NCI-H1092 (cell line): ENCODE results near the gene ERFL.

Experiments
- DNase-seq: peaks from one replicate; lab custom pipeline; 2025; lab: John Stamatoyannopoulos, UW

The ERFL gene

DNA sequence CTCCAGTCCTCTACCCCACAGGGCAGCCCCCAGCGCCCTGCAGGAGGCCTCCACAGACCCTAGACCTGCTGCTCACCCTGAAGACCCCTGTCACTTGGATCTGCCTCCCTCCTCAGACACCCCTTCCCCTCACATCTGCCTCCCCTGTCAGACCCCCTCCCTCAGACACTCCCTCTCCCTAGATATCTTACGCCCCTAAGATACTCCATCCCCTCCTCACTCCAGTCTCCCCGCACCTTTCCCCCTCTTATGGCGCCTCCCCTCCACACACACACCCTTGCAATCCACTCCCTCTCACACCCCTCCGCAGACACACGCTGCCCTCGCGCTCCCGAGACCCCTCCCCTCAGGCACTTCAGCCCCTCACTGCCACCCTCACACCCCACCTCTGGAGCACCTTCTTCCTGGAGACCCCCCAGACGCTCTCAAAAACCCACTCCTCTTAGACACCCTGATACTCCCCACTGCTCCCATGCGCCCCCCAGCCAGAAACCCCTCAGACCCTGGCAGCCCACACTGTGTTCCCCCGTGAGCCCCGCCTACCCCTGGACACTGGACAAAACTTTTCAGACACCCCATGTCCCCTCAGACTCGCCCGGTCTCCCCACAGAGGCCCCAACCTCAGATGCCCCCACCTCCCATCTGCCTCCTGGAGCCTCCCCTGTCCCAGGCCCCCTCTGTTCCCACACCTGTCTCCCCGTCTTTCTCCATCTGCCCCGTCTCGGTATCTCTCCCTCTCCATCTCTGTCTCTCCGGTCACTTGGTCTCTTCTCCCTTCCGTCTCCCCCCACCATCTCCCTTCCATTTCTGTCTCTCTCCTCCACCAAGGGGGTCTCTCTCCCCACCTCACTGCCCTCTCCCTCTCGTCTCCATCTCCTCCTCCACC, 14.5 kb downstream of the ERFL start:
- DNase-seq: no peak

- DNase-seq: no peak
Measured at GRCh38 chr19:41912899-41913537, 15.2 kb downstream of the ERFL start.

DNA sequence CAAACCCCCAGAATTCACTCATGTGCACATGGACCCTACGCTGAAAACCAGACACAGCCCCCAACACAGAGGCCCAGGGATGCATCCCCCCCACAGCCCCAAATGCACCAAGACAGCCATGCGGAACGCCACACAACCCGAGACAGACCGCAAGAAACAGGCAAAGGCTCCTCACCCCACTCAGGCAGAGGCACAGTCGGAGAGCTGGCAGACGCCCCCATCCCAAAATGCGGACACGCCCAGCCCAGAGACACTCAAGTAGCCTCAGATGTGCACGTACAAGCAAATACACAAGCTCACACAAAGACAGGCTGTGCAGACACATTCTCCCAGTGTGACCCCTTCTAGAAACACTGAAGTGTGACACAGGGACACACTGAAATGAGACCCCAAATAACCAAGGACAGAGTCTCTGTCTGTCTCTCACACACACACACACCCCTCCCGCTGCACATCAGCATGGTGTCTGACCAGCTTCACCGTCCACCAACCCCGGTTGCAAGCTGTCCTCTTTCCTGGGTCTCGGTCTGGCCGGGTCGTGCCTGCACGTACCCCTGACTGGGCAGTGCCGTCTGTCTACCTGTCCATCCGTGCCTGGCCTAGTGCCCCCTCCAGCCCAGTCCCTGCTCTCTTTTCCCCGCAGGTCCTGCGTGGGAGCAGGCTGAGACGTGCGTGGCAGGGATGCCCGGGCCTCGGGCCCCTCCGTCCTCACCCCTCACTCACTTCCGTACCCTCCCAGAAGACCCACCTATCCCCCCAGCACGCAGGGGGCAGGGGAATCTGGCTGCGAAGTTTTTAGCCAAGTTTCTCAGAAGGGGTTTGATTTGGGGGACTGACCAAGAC, 16.1 kb downstream of the ERFL start:
- DNase-seq: no peak

GRCh38 chr19:41910992-41911888, 17.0 kb downstream of the ERFL start:
- no peak for DNase-seq

- no peak for DNase-seq
Measured at GRCh38 chr19:41910240-41910991, 17.8 kb downstream of the ERFL start.

DNA sequence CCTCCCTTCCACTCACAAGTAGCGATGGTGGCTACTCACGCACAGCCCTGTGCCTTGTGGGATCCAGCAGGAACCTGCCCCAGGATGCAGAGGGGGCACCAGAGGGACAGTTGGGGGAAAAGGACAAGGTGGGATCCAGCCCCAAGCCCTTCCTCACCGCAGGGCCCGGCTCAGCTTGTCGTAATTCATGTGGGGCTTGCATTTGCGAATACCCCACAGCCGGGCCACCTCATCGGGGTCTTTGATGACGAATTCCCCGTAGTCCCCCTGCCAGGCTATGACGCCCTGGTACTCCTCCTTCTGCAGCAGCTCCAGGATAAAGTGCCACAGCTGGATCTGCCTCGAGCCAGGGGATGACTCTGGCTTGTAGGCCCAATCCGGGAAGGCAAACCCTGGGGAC, 18.5 kb downstream of the ERFL start:
- no peak for DNase-seq

DNA sequence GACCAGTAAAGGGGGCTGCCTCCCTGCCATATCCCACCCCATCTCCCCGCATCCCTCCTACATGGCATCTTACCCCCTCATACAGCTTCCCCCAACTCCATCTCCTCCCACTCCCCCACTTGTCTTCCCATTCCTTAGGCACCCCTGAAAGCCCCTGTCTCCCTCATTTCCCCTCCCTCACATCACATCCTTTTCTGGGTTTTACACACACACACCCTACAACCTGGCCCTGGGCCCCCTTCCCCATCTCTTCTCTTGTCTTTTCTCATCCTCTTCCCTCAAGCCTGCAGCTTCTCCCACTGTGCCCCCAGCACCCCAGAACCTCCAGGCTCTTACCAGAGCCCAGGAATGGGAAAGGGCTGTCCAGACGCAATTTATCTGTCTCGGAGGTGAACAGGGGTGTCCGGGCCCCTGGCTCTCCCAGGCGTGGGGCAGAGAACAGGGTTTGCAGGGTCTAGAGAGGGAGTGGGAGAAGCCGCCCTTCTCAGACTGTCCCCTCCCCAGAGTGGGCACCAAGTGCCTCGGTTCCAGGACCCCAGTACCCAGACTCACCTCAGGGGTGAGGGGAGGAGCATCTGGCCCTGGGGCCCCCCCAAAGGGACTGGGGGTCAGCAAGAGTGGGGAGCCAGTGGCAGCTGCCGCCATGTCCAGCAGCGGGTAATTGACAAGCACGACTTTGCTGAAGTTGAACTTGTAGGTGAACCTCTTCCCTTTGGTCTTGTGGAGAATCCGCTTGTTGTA, 19.4 kb downstream of the ERFL start:
- DNase-seq: no peak

- no peak for DNase-seq
Measured at GRCh38 chr19:41907994-41908615, 20.1 kb downstream of the ERFL start.

DNA sequence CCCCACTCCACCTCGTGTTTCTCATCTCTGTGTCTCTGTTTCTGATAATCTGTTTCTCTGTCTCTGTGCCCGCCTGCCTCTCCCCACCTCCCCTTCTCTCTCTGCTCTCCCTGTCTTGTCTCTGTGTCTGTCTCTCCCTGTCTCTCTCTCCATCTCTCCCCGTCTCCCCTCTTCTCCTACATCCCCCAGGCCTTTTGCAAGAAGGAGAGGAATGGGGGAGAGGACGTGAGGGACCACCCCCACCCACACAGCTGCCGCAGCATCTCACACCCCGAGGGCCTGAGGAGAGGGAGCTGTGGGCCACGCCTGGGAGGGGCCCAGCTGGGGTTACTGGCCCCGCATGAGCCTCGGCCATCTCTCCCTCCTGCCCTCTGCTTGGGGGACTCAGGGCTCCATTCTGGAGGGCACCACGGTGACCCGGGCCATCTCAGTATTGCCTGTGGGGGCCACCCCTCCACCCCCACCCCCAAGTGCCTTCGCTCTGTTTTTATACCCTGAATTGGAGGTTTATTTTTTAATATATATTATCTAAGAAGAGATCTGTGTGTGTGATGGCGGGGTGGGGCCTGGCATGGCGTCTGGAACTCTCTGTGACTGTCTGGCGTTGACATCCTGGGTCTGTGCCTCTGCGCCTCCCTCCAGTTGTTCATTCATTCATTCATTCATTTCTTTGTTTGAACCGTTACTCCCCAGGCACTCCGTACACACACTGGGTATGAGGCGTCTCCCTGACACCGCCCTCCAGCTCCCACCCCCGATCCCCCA, 21.2 kb downstream of the ERFL start:
- DNase-seq: no peak

GRCh38 chr19:41906271-41906670, 22.0 kb downstream of the ERFL start:
- DNase-seq: no peak

DNA sequence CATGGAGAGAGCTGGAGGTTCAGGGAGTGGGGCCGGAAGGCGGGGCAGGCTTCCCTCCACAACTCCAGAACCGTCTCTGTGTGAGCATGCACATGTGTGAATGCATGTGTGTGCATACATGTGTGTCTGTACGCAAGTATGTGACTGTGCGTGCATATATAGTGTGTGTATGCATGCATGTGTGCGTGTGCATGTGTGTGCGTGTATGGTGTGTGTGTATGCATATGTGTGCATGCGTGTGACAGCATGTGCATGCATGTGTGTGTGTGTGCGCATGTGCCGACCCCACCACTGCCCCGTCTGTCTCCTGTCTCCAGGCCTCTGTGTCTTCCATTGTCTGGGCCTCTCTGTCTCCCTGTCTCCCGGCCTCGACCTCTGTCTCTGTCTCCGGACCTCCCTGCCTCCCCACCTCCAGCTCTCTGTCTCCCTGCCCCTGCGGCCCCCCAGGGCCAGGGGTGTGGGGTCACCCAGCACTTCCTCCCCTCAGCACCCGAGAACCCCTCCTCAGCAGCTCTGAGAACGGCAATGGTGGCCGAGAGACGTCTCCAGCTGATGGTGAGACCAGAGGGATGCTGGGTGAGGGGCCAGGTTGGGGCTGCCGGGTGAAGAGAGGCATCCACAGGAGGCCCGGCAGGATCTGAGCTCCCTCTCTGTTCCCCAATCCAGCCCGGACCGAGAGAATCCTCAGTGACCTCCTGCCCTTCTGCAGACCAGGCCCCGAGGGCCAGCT, 22.8 kb downstream of the ERFL start:
- DNase-seq: no peak

GRCh38 chr19:41904118-41904870, 24.0 kb downstream of the ERFL start:
- DNase-seq: no peak

DNA sequence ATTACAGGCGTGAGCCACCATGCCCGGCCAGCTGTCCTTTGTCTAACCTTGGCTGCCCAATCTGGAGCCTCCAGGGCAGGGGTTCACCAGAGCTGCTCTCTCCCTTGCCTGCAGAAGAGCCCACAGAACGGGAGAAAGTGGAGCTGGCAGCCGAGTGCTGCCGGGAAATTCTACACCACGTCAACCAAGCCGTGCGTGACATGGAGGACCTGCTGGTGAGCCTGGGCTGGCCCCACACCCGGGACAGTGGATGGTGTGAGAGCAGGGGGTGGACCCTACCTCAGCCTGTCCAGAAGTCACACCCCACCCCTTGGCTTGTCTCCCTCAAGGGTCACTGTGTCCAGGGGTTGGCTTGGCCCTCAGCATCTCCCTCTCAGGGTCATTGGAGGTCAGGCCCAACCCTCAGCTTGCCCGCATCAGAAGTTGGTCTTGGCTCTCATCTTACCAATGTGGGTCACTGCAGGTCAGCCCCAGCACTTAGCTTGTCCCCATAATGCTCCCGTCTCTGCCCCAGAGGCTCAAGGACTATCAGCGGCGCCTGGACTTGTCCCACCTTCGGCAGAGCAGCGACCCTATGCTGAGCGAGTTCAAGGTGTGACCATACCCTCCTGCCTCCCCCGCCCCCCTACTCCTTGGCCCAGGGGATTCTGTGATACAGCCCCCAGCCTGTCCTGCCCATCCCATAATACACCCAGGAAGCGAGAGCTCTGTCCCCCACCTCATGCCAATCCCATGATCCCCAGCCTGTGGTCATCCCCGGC, 24.9 kb downstream of the ERFL start:
- no peak for DNase-seq

GRCh38 chr19:41902594-41902993, 25.7 kb downstream of the ERFL start:
- no peak for DNase-seq

GRCh38 chr19:41901707-41902360, 26.4 kb downstream of the ERFL start:
- no peak for DNase-seq

GRCh38 chr19:41898235-41898634, 30.0 kb downstream of the ERFL start:
- no peak for DNase-seq
